NCI-H2227 (cell line): Measurements from ENCODE around the gene PSENEN.
"Not testable (repeated sequence)": the region's sequence is repeated elsewhere in the genome, so short reads cannot be mapped to it uniquely, and the experiment has no call there.

Experiments used
- DNase-seq: peaks from one replicate; lab custom pipeline; 2025; ENCODE audit not compliant: unreplicated experiment; lab: John Stamatoyannopoulos, UW

The PSENEN gene

GRCh38 chr19:35768082-35768421, 22.6 kb downstream of the PSENEN start:
- DNase-seq = no peak

- DNase-seq = not testable (repeated sequence)
Observed at GRCh38 chr19:35772362-35772761, 26.9 kb downstream of the PSENEN start.

GRCh38 chr19:35773020-35773806, 27.8 kb downstream of the PSENEN start:
- DNase-seq = peak; percentile 64

- DNase-seq = peak; percentile 80
Observed at GRCh38 chr19:35774274-35775045, 29.0 kb downstream of the PSENEN start.

- DNase-seq = no peak
Observed at GRCh38 chr19:35775046-35775297, 29.5 kb downstream of the PSENEN start.

- peak; percentile 100 for DNase-seq
Observed at GRCh38 chr19:35775298-35776101, 30.0 kb downstream of the PSENEN start, which contains the start of gene ARHGAP33. TSS of gene ARHGAP33 (plus strand) at chr19:35775564. CDS start at chr19:35775659, 95 bp downstream.

- DNase-seq = peak; percentile 88
Observed at GRCh38 chr19:35776102-35776788, 30.8 kb downstream of the PSENEN start.

- DNase-seq = no peak
Observed at GRCh38 chr19:35777086-35777841, 31.8 kb downstream of the PSENEN start.

GRCh38 chr19:35777961-35778360, 32.5 kb downstream of the PSENEN start:
- no peak for DNase-seq

GRCh38 chr19:35779033-35779432, 33.6 kb downstream of the PSENEN start:
- no peak for DNase-seq

- no peak for DNase-seq
Observed at GRCh38 chr19:35780058-35780457, 34.6 kb downstream of the PSENEN start.

GRCh38 chr19:35780717-35781116, 35.3 kb downstream of the PSENEN start:
- no peak for DNase-seq

- DNase-seq = no peak
Observed at GRCh38 chr19:35781650-35782049, 36.2 kb downstream of the PSENEN start.

- no peak for DNase-seq
Observed at GRCh38 chr19:35782589-35782988, 37.1 kb downstream of the PSENEN start.

- DNase-seq = no peak
Observed at GRCh38 chr19:35783469-35784434, 38.3 kb downstream of the PSENEN start.

- no peak for DNase-seq
Observed at GRCh38 chr19:35784503-35785338, 39.3 kb downstream of the PSENEN start.

GRCh38 chr19:35785339-35785627, 39.8 kb downstream of the PSENEN start:
- no peak for DNase-seq

GRCh38 chr19:35786299-35787160, 41.1 kb downstream of the PSENEN start:
- no peak for DNase-seq
